Skeletal muscle tissue (tissue), 4 donors: ENCODE results near the gene FABP7. TPM values are rescaled to one million over a fixed set of nuclear protein-coding genes. Genes with fewer than 3 reads are reported as not detected.
"Not testable (repeated sequence)": the region's sequence is repeated elsewhere in the genome, so short reads cannot be mapped to it uniquely, and the experiment has no call there.

Experiments used
- H3K27ac ChIP-seq: one replicate; pipeline ENCODE4 v1.7.0; 2013; ENCODE audit warnings: mild to moderate bottlenecking, low read depth, low read length, inconsistent platforms
- H3K27me3 ChIP-seq, 3 donors: one replicate each; pipeline ENCODE4 v1.7.0; 2013; ENCODE audit warnings: low read length in 3 of 3; ENCODE audit not compliant: control insufficient read depth in 3 of 3, insufficient read depth in 3 of 3
- H3K36me3 ChIP-seq, 3 donors: one replicate each; pipeline ENCODE4 v1.7.0; 2013; ENCODE audit warnings: low read length in 3 of 3; ENCODE audit not compliant: control insufficient read depth in 3 of 3, insufficient read depth in 3 of 3
- H3K4me1 ChIP-seq, 3 donors: one replicate each; pipeline ENCODE4 v1.7.0; 2013; ENCODE audit warnings: low read length in 3 of 3, mild to moderate bottlenecking in 3 of 3; ENCODE audit not compliant: control insufficient read depth in 3 of 3, insufficient read depth in 3 of 3
- H3K4me3 ChIP-seq, 3 donors: one replicate each; pipeline ENCODE4 v1.7.0; 2013; ENCODE audit warnings: low read length in 3 of 3
- H3K9ac ChIP-seq, 3 donors: one replicate each; pipeline ENCODE4 v1.7.0; 2013; ENCODE audit warnings: low read length in 3 of 3, mild to moderate bottlenecking in 3 of 3, moderate library complexity in 2 of 3, low read depth in 1 of 3
- H3K9me3 ChIP-seq, 3 donors: one replicate each; pipeline ENCODE4 v1.7.0; 2013; ENCODE audit warnings: low read length in 3 of 3; ENCODE audit not compliant: control insufficient read depth in 3 of 3
- total RNA-seq: library from RNA; depleted of rRNA; stranded (reverse); fragments of >200 nt; gene quantifications from one replicate; pipeline ENCODE4 v1.2.3, GENCODE V29; 2014
- donor health status: Osteomylitis.

FABP7 gene
- total RNA-seq, 1 donor from 2014 or later: not detected

GRCh38 chr6:122744247-122744646, 35.3 kb upstream of the FABP7 start:
- not testable (repeated sequence) for H3K27me3 ChIP-seq, H3K9ac ChIP-seq, H3K36me3 ChIP-seq, H3K9me3 ChIP-seq
- Histone ChIP-seq H3K4me3 (peak overlapping the region in 1 of 3 donors; percentile 5), H3K27ac (peak overlapping the region; percentile 73), H3K4me1 (peaks cover 0 to 14% (median 5%) of the 10 kb centered on the region in 3 donors)

- H3K27me3 ChIP-seq, H3K36me3 ChIP-seq, H3K4me3 ChIP-seq, H3K9me3 ChIP-seq, H3K9ac ChIP-seq: not testable (repeated sequence)
- Histone ChIP-seq H3K27ac (peak overlapping the region; percentile 73), H3K4me1 (peaks cover 0 to 14% (median 5%) of the 10 kb centered on the region in 3 donors)
Measured at GRCh38 chr6:122744856-122745255, 34.7 kb upstream of the FABP7 start.

- peaks cover 0 to 14% (median 6%) of the 10 kb centered on the region in 3 donors for H3K4me1 ChIP-seq
- H3K9me3 ChIP-seq: peaks cover 0 to 2% (median 0%) of the 10 kb centered on the region in 3 donors
- H3K4me3 ChIP-seq: no peak overlapping the region
- H3K9ac ChIP-seq: no peak overlapping the region
- H3K27me3 ChIP-seq: no peaks in the 10 kb centered on the region
- no peak overlapping the region for H3K27ac ChIP-seq
- H3K36me3 ChIP-seq: no peaks in the 10 kb centered on the region
Measured at GRCh38 chr6:122746688-122747087, 32.8 kb upstream of the FABP7 start.

- Histone ChIP-seq H3K9me3 (peaks cover 0 to 2% (median 0%) of the 10 kb centered on the region in 3 donors), H3K27ac (no peak overlapping the region), H3K27me3 (no peaks in the 10 kb centered on the region), H3K9ac (no peak overlapping the region), H3K4me3 (no peak overlapping the region), H3K36me3 (no peaks in the 10 kb centered on the region), H3K4me1 (peaks cover 4 to 14% (median 13%) of the 10 kb centered on the region in 3 donors)
Measured at GRCh38 chr6:122747573-122747972, 31.9 kb upstream of the FABP7 start.

- peaks cover 10 to 12% (median 12%) of the 10 kb centered on the region in 3 donors for H3K4me1 ChIP-seq
- H3K4me3 ChIP-seq, H3K27me3 ChIP-seq, H3K36me3 ChIP-seq, H3K27ac ChIP-seq, H3K9ac ChIP-seq, H3K9me3 ChIP-seq: not testable (repeated sequence)
Measured at GRCh38 chr6:122748945-122749344, 30.6 kb upstream of the FABP7 start.

GRCh38 chr6:122749451-122750050, 30.0 kb upstream of the FABP7 start:
- Histone ChIP-seq H3K9me3 (peaks cover 0 to 2% (median 0%) of the 10 kb centered on the region in 3 donors), H3K4me3 (no peak overlapping the region), H3K36me3 (no peaks in the 10 kb centered on the region), H3K27ac (no peak overlapping the region), H3K27me3 (no peaks in the 10 kb centered on the region), H3K9ac (no peak overlapping the region), H3K4me1 (peaks cover 9 to 12% (median 12%) of the 10 kb centered on the region in 3 donors)

- Histone ChIP-seq H3K36me3 (no peaks in the 10 kb centered on the region), H3K27ac (no peak overlapping the region), H3K9me3 (peaks cover 0 to 2% (median 0%) of the 10 kb centered on the region in 3 donors), H3K9ac (no peak overlapping the region), H3K4me3 (no peak overlapping the region), H3K27me3 (no peaks in the 10 kb centered on the region), H3K4me1 (peaks cover 3 to 12% (median 10%) of the 10 kb centered on the region in 3 donors)
Measured at GRCh38 chr6:122751326-122751725, 28.2 kb upstream of the FABP7 start.

- Histone ChIP-seq H3K9ac (peak overlapping the region in 2 of 3 donors; percentile 44 to 72), H3K27me3 (no peaks in the 10 kb centered on the region), H3K36me3 (no peaks in the 10 kb centered on the region), H3K4me3 (peak overlapping the region in 1 of 3 donors; percentile 73), H3K9me3 (peaks cover 0 to 2% (median 0%) of the 10 kb centered on the region in 3 donors), H3K27ac (peak overlapping the region; percentile 62), H3K4me1 (peaks cover 3 to 12% (median 10%) of the 10 kb centered on the region in 3 donors)
Measured at GRCh38 chr6:122752459-122752858, 27.1 kb upstream of the FABP7 start.

- H3K27ac ChIP-seq: peak overlapping the region; percentile 62
- H3K4me3 ChIP-seq: peak overlapping the region; percentile 68 to 73 (median 73)
- H3K4me1 ChIP-seq: peaks cover 3 to 12% (median 10%) of the 10 kb centered on the region in 3 donors
- no peaks in the 10 kb centered on the region for H3K9me3 ChIP-seq
- no peaks in the 10 kb centered on the region for H3K27me3 ChIP-seq
- H3K9ac ChIP-seq: peak overlapping the region; percentile 44 to 72 (median 55)
- H3K36me3 ChIP-seq: no peaks in the 10 kb centered on the region
Measured at GRCh38 chr6:122753000-122753687, 26.4 kb upstream of the FABP7 start.

- Histone ChIP-seq H3K27me3 (no peaks in the 10 kb centered on the region), H3K27ac (peak overlapping the region; percentile 62), H3K9ac (peak overlapping the region; percentile 44 to 72 (median 55)), H3K4me1 (peaks cover 3 to 12% (median 10%) of the 10 kb centered on the region in 3 donors), H3K36me3 (no peaks in the 10 kb centered on the region), H3K4me3 (peak overlapping the region; percentile 68 to 73 (median 73)), H3K9me3 (no peaks in the 10 kb centered on the region)
Measured at GRCh38 chr6:122753688-122754056, 25.8 kb upstream of the FABP7 start.
